Activated T-cell treated with anti-CD3 and anti-CD28 coated beads for 48 hours (primary cell): ENCODE results near the gene RNF214.
"Not testable (repeated sequence)": the region's sequence is repeated elsewhere in the genome, so short reads cannot be mapped to it uniquely, and the experiment has no call there.

Source experiments
- DNase-seq: peaks from one replicate; pipeline ENCODE4 v3.0.0-alpha.2; 2020; ENCODE audit warnings: low read depth

Gene RNF214

GRCh38 chr11:117315285-117316196 is 83.1 kb downstream of the RNF214 start:
- DNase-seq = peak; percentile 6

- peak; percentile 10 for DNase-seq
Observed at GRCh38 chr11:117316197-117316961, 83.9 kb downstream of the RNF214 start, which contains the start of gene BACE1. BACE1 (minus strand) TSS chr11:117316256; CDS start chr11:117315795, 461 bp downstream.

GRCh38 chr11:117318738-117319137 is 86.3 kb downstream of the RNF214 start:
- no peak for DNase-seq

GRCh38 chr11:117319214-117319840 is 86.9 kb downstream of the RNF214 start:
- no peak for DNase-seq

GRCh38 chr11:117327255-117327566 is 94.7 kb downstream of the RNF214 start:
- not testable (repeated sequence) for DNase-seq

GRCh38 chr11:117327567-117328374 is 95.3 kb downstream of the RNF214 start, which contains the start of gene CEP164:
CEP164 (plus strand) TSS chr11:117327854; CDS start chr11:117338587, 10,733 bp downstream.
- DNase-seq = peak; percentile 88

GRCh38 chr11:117328375-117329010 is 96.0 kb downstream of the RNF214 start:
- DNase-seq = no peak

GRCh38 chr11:117332843-117333242 is 100.4 kb downstream of the RNF214 start:
- DNase-seq = no peak

GRCh38 chr11:117333917-117334316 is 101.4 kb downstream of the RNF214 start:
- no peak for DNase-seq

GRCh38 chr11:117334896-117335295 is 102.4 kb downstream of the RNF214 start:
- no peak for DNase-seq

GRCh38 chr11:117335399-117335798 is 102.9 kb downstream of the RNF214 start:
- no peak for DNase-seq
